Smooth muscle cell (in vitro differentiated cells): ENCODE results near the gene SLC24A3. TPM values are rescaled to one million over a fixed set of nuclear protein-coding genes. Genes with fewer than 3 reads are reported as not detected.

Experiments used
- DNase-seq: peaks from one replicate; lab custom pipeline; 2025; ENCODE audit not compliant: unreplicated experiment; lab: John Stamatoyannopoulos, UW
- H2AFZ ChIP-seq: fragments of 200-600 bp; sonication (generic); 2 replicates; pipeline ENCODE4 v1.6.0; 2016; ENCODE audit warnings: antibody characterized with exemption, low read depth, mild to moderate bottlenecking
- H3F3A ChIP-seq: fragments of 200-600 bp; sonication (generic); 2 replicates; pipeline ENCODE4 v1.6.0; 2017; ENCODE audit warnings: antibody characterized with exemption, low read depth
- H3K27ac ChIP-seq: fragments of 200-600 bp; sonication (generic); 2 replicates; pipeline ENCODE4 v1.5.1; 2016; ENCODE audit warnings: low read depth, mild to moderate bottlenecking
- H3K27me3 ChIP-seq: fragments of 200-600 bp; sonication (generic); 2 replicates; pipeline ENCODE4 v1.6.1; 2016; ENCODE audit warnings: low read depth, mild to moderate bottlenecking
- H3K36me3 ChIP-seq: fragments of 200-600 bp; sonication (generic); 2 replicates; pipeline ENCODE4 v1.5.1; 2016; ENCODE audit warnings: low read depth
- H3K4me1 ChIP-seq: fragments of 200-600 bp; sonication (generic); 2 replicates; pipeline ENCODE4 v1.5.1; 2016; ENCODE audit warnings: low read depth
- H3K4me2 ChIP-seq: fragments of 200-600 bp; sonication (generic); 2 replicates; pipeline ENCODE4 v1.6.0; 2016; ENCODE audit warnings: mild to moderate bottlenecking
- H3K4me3 ChIP-seq: fragments of 200-600 bp; sonication (generic); 2 replicates; pipeline ENCODE4 v1.5.1; 2016; ENCODE audit warnings: mild to moderate bottlenecking
- H3K79me2 ChIP-seq: fragments of 200-600 bp; sonication (generic); 2 replicates; pipeline ENCODE4 v1.6.0; 2016; ENCODE audit warnings: low read depth, mild to moderate bottlenecking
- H3K9ac ChIP-seq: fragments of 200-600 bp; sonication (generic); 2 replicates; pipeline ENCODE4 v1.6.0; 2016; ENCODE audit warnings: low read depth
- H3K9me3 ChIP-seq: fragments of 200-600 bp; sonication (generic); replicated peaks from 2 replicates; pipeline ENCODE4 v1.5.1; 2016; ENCODE audit warnings: low read depth
- H4K20me1 ChIP-seq: fragments of 200-600 bp; sonication (generic); 2 replicates; pipeline ENCODE4 v1.6.0; 2016; ENCODE audit warnings: low read depth
- CTCF ChIP-seq: fragments of 200-600 bp; sonication (generic); IDR thresholded peaks from 2 replicates; pipeline ENCODE4 v1.5.1; 2017; ENCODE audit warnings: borderline replicate concordance, mild to moderate bottlenecking, antibody characterized with exemption; ENCODE audit not compliant: insufficient read depth, poor library complexity, severe bottlenecking
- whole genome bisulfite sequencing: methylation state at CpG from one replicate; pipeline ENCODE4 v1.1.7; 2016; ENCODE audit warnings: low lambda C conversion rate; 5-methylcytosine and 5-hydroxymethylcytosine counted together
- polyA plus RNA-seq: library from polyadenylated mRNA; unstranded; fragments of >200 nt; fragmentation: Nextera tagmentation; extraction: Ambion mirVana; gene quantifications from 2 replicates; pipeline ENCODE4 v1.2.1, GENCODE V29; 2016
- total RNA-seq: library from RNA; depleted of rRNA; stranded (reverse); fragments of >200 nt; gene quantifications from 2 replicates; pipeline ENCODE4 v1.2.3, GENCODE V29; 2014

SLC24A3 gene
- total and polyA plus RNA-seq, 2 experiments from 2014 or later, result 2.5 to 3.2 TPM

GRCh38 chr20:19765266-19765665 lies 552.8 kb downstream of the SLC24A3 start:
- Histone ChIP-seq H2AFZ (no peak overlapping the region), H3K4me3 (no peak overlapping the region), H3K79me2 (peaks cover 17% of the 10 kb centered on the region), H3K9ac (no peak overlapping the region), H3K36me3 (no peaks in the 10 kb centered on the region), H3K4me1 (no peaks in the 10 kb centered on the region), H3K27ac (no peak overlapping the region), H3K4me2 (no peak overlapping the region), H3F3A (no peaks in the 10 kb centered on the region), H3K27me3 (no peaks in the 10 kb centered on the region), H4K20me1 (peaks cover 4% of the 10 kb centered on the region), H3K9me3 (no peaks in the 10 kb centered on the region)
- DNase-seq, result no peak
- 96% methylated on average over 2 of the region's 2 CpGs for WGBS
- no peak for TF ChIP-seq CTCF

- WGBS, result 95% methylated on average over 4 of the region's 4 CpGs
- H3K27ac ChIP-seq, result no peak overlapping the region
- H3K79me2 ChIP-seq, result peaks cover 17% of the 10 kb centered on the region
- no peaks in the 10 kb centered on the region for H3F3A ChIP-seq
- no peaks in the 10 kb centered on the region for H3K4me1 ChIP-seq
- H3K4me2 ChIP-seq, result no peak overlapping the region
- no peak for TF ChIP-seq CTCF
- H4K20me1 ChIP-seq, result no peaks in the 10 kb centered on the region
- DNase-seq, result no peak
- no peaks in the 10 kb centered on the region for H3K36me3 ChIP-seq
- no peak overlapping the region for H3K9ac ChIP-seq
- H2AFZ ChIP-seq, result no peak overlapping the region
- no peak overlapping the region for H3K4me3 ChIP-seq
- no peaks in the 10 kb centered on the region for H3K9me3 ChIP-seq
- H3K27me3 ChIP-seq, result no peaks in the 10 kb centered on the region
These were observed 553.5 kb downstream of the SLC24A3 start for GRCh38 chr20:19765913-19766312.

- H3K27ac ChIP-seq, result peak overlapping the region; percentile 74
- H3K27me3 ChIP-seq, result no peaks in the 10 kb centered on the region
- H3K36me3 ChIP-seq, result no peaks in the 10 kb centered on the region
- no peaks in the 10 kb centered on the region for H4K20me1 ChIP-seq
- DNase-seq, result no peak
- H3K79me2 ChIP-seq, result peaks cover 14% of the 10 kb centered on the region
- H3K9ac ChIP-seq, result no peak overlapping the region
- H2AFZ ChIP-seq, result no peak overlapping the region
- no peak overlapping the region for H3K4me3 ChIP-seq
- H3K4me1 ChIP-seq, result no peaks in the 10 kb centered on the region
- H3K9me3 ChIP-seq, result no peaks in the 10 kb centered on the region
- H3F3A ChIP-seq, result no peaks in the 10 kb centered on the region
- no peak for TF ChIP-seq CTCF
- WGBS, result 74% methylated on average over 4 of the region's 4 CpGs
- no peak overlapping the region for H3K4me2 ChIP-seq
These were observed 554.6 kb downstream of the SLC24A3 start for GRCh38 chr20:19767070-19767469.

- TF ChIP-seq CTCF, result no peak
- 92% methylated on average over 7 of the region's 7 CpGs for WGBS
- no peak overlapping the region for H3K4me3 ChIP-seq
These were observed 555.9 kb downstream of the SLC24A3 start for GRCh38 chr20:19768325-19768842.

More at GRCh38 chr20:19768325-19768842, 555.9 kb downstream of the SLC24A3 start:
- no peak overlapping the region for H2AFZ ChIP-seq
- no peaks in the 10 kb centered on the region for H3K27me3 ChIP-seq
- H3K9ac ChIP-seq, result no peak overlapping the region
- H3F3A ChIP-seq, result no peaks in the 10 kb centered on the region
- H3K4me2 ChIP-seq, result no peak overlapping the region
- no peaks in the 10 kb centered on the region for H3K4me1 ChIP-seq
- no peak overlapping the region for H3K27ac ChIP-seq
- DNase-seq, result no peak
- no peaks in the 10 kb centered on the region for H3K9me3 ChIP-seq
- H3K79me2 ChIP-seq, result peaks cover 11% of the 10 kb centered on the region
- no peaks in the 10 kb centered on the region for H4K20me1 ChIP-seq
- H3K36me3 ChIP-seq, result no peaks in the 10 kb centered on the region
